GM23338 (cell line): ENCODE measurements around the gene KCNMA1. TPM values are rescaled to one million over a fixed set of nuclear protein-coding genes. Genes with fewer than 3 reads are reported as not detected.

Experiments
- ATAC-seq: fragments of 200-7000 bp; cut with Tn5 transposase; 3 replicates; pipeline ENCODE4 v1.9.1; 2020
- DNase-seq: peaks from one replicate; pipeline ENCODE4 v3.0.0-alpha.2; 2015; ENCODE audit warnings: low spot score
- H2AFZ ChIP-seq: fragments of 200-600 bp; sonication (generic); 2 replicates; pipeline ENCODE4 v1.8.0; 2016; ENCODE audit warnings: antibody characterized with exemption, mild to moderate bottlenecking, moderate library complexity
- H3F3A ChIP-seq: fragments of 200-600 bp; sonication (generic); replicated peaks from 2 replicates; pipeline ENCODE4 v1.8.0; 2017; ENCODE audit warnings: antibody characterized with exemption, mixed run types, low read depth
- H3K27ac ChIP-seq: fragments of 200-600 bp; sonication (generic); 2 replicates; pipeline ENCODE4 v1.6.1; 2016; ENCODE audit warnings: low read depth
- H3K27me3 ChIP-seq: fragments of 200-600 bp; sonication (generic); 2 replicates; pipeline ENCODE4 v1.8.0; 2016; ENCODE audit warnings: mild to moderate bottlenecking, mixed run types, moderate library complexity; ENCODE audit not compliant: insufficient read depth
- H3K36me3 ChIP-seq: fragments of 200-600 bp; sonication (generic); 2 replicates; pipeline ENCODE4 v1.8.0; 2016; ENCODE audit warnings: mild to moderate bottlenecking; ENCODE audit not compliant: insufficient read depth
- H3K4me1 ChIP-seq: fragments of 200-600 bp; sonication (generic); 2 replicates; pipeline ENCODE4 v1.8.0; 2016; ENCODE audit warnings: mild to moderate bottlenecking, moderate library complexity; ENCODE audit not compliant: insufficient read depth
- H3K4me2 ChIP-seq: fragments of 200-600 bp; sonication (generic); 2 replicates; pipeline ENCODE4 v1.7.1; 2017; ENCODE audit warnings: mixed run types
- H3K4me3 ChIP-seq: fragments of 200-600 bp; sonication (generic); 2 replicates; pipeline ENCODE4 v1.6.1; 2016; ENCODE audit warnings: mixed run types
- H3K79me2 ChIP-seq: fragments of 200-600 bp; sonication (generic); replicated peaks from 2 replicates; pipeline ENCODE4 v1.8.0; 2017; ENCODE audit warnings: mild to moderate bottlenecking; ENCODE audit not compliant: insufficient read depth
- H3K9me2 ChIP-seq: fragments of 200-600 bp; sonication (generic); 2 replicates; pipeline ENCODE4 v1.8.0; 2017; ENCODE audit not compliant: insufficient read depth
- H4K20me1 ChIP-seq: fragments of 200-600 bp; sonication (generic); replicated peaks from 2 replicates; pipeline ENCODE4 v1.8.0; 2017; ENCODE audit warnings: mild to moderate bottlenecking; ENCODE audit not compliant: insufficient read depth
- H3K27ac Mint-ChIP-seq: 2 replicates; pipeline ENCODE4 v1.8.0; 2020; ENCODE audit warnings: inconsistent platforms, mild to moderate bottlenecking, moderate library complexity, mixed read lengths
- H3K27me3 Mint-ChIP-seq: 3 replicates; pipeline ENCODE4 v1.8.0; 2022; ENCODE audit warnings: low read depth, mild to moderate bottlenecking, moderate library complexity, mixed read lengths, inconsistent platforms; ENCODE audit not compliant: insufficient read depth, poor library complexity
- H3K36me3 Mint-ChIP-seq: 3 replicates; pipeline ENCODE4 v1.8.0; 2021; ENCODE audit warnings: low read depth, mild to moderate bottlenecking, inconsistent platforms, moderate library complexity, mixed read lengths
- H3K4me1 Mint-ChIP-seq: 3 replicates; pipeline ENCODE4 v1.8.0; 2020; ENCODE audit warnings: mild to moderate bottlenecking, inconsistent platforms, mixed read lengths
- H3K4me3 Mint-ChIP-seq: 3 replicates; pipeline ENCODE4 v1.8.0; 2021; ENCODE audit warnings: moderate library complexity, mild to moderate bottlenecking, inconsistent platforms, mixed read lengths
- H3K9me3 Mint-ChIP-seq: 3 replicates; pipeline ENCODE4 v1.8.0; 2020; ENCODE audit warnings: moderate library complexity, mild to moderate bottlenecking, inconsistent platforms, mixed read lengths
- CREB1 ChIP-seq: fragments of 250-450 bp; sonication (Bioruptor Pico); IDR thresholded peaks from 2 replicates; pipeline ENCODE4 v1.5.0; 2020; ENCODE audit warnings: low read depth, mild to moderate bottlenecking, moderate library complexity
- EZH2 ChIP-seq: fragments of 200-600 bp; sonication (generic); IDR thresholded peaks from one replicate; pipeline ENCODE4 v1.8.0; 2017; ENCODE audit warnings: antibody characterized with exemption, mild to moderate bottlenecking, low read depth; ENCODE audit not compliant: unreplicated experiment
- EZH2phosphoT487 ChIP-seq: fragments of 200-600 bp; sonication (generic); IDR thresholded peaks from one replicate; pipeline ENCODE4 v1.8.1; 2018; ENCODE audit warnings: antibody characterized with exemption; ENCODE audit not compliant: unreplicated experiment
- JUNB ChIP-seq: IDR thresholded peaks from one replicate; pipeline ENCODE4 v1.6.1; 2016; ENCODE audit warnings: antibody characterized with exemption; ENCODE audit not compliant: unreplicated experiment
- POLR2AphosphoS5 ChIP-seq: IDR thresholded peaks from 2 replicates; pipeline ENCODE4 v1.6.1; 2016; ENCODE audit warnings: antibody characterized with exemption, low read depth
- STAT1 ChIP-seq: IDR thresholded peaks from one replicate; pipeline ENCODE4 v1.6.1; 2016; ENCODE audit warnings: antibody characterized with exemption; ENCODE audit not compliant: unreplicated experiment
- ZNF114 ChIP-seq: fragments of 250-450 bp; sonication (Bioruptor Pico); IDR thresholded peaks from 2 replicates; pipeline ENCODE4 v1.5.0; 2020; ENCODE audit warnings: mild to moderate bottlenecking, moderate library complexity
- ZNF331 ChIP-seq: fragments of 250-450 bp; sonication (Bioruptor Pico); IDR thresholded peaks from 2 replicates; pipeline ENCODE4 v1.5.0; 2020; ENCODE audit warnings: low read depth, mild to moderate bottlenecking, moderate library complexity
- polyA plus RNA-seq: library from polyadenylated mRNA; unstranded; fragments of >200 nt; fragmentation: Nextera tagmentation; extraction: Ambion mirVana; gene quantifications from 2 replicates; pipeline ENCODE4 v1.2.1, GENCODE V29; 2016
- total RNA-seq: library from RNA; depleted of rRNA; stranded (reverse); fragments of >200 nt; shearing (Covaris generic); gene quantifications from 2 replicates; pipeline ENCODE4 v1.2.3, GENCODE V29; 2014
- TF ChIP-seq, protein P1 (sequence below): IDR thresholded peaks from 2 replicates; pipeline ENCODE4 v1.6.1; 2016; ENCODE audit warnings: antibody characterized with exemption
- TF ChIP-seq, protein P2 (sequence below): fragments of 250-450 bp; sonication (Bioruptor Pico); IDR thresholded peaks from 2 replicates; pipeline ENCODE4 v1.5.0; 2020; ENCODE audit warnings: mild to moderate bottlenecking, moderate library complexity

KCNMA1 gene
- total and polyA plus RNA-seq, 2 experiments from 2014 or later = 8.2 to 9.0 TPM

- Histone ChIP-seq H3K4me2 (no peak overlapping the region), H2AFZ (no peak overlapping the region), H3K4me1 (0 out of 2 replicates have a peak, but pooled peaks cover 6% of the 10 kb centered on the region), H3K36me3 (no peaks in the 10 kb centered on the region), H3K27me3 (no peaks in the 10 kb centered on the region), H4K20me1 (no peaks in the 10 kb centered on the region), H3K27ac (no peak overlapping the region), H3K4me3 (no peak overlapping the region), H3K9me2 (0 out of 2 replicates have a peak, but pooled peaks cover 3% of the 10 kb centered on the region), H3F3A (no peaks in the 10 kb centered on the region), H3K79me2 (no peaks in the 10 kb centered on the region)
- no peak overlapping the region for H3K4me3 Mint-ChIP-seq
- no peak for DNase-seq
- no peak for ATAC-seq
- no peak overlapping the region for H3K27ac Mint-ChIP-seq
- no peaks in the 10 kb centered on the region for H3K9me3 Mint-ChIP-seq
- H3K27me3 Mint-ChIP-seq = no peaks in the 10 kb centered on the region
- no peaks in the 10 kb centered on the region for H3K36me3 Mint-ChIP-seq
- H3K4me1 Mint-ChIP-seq = peaks cover 12% of the 10 kb centered on the region
- TF ChIP-seq JUNB (no peak), EZH2phosphoT487 (no peak), EZH2 (no peak), CREB1 (CRISPR knock-in tag) (no peak), STAT1 (no peak), ZNF114 (no peak), ZNF331 (CRISPR knock-in tag) (no peak), POLR2AphosphoS5 (no peak)
- TF ChIP-seq, protein P1, sequence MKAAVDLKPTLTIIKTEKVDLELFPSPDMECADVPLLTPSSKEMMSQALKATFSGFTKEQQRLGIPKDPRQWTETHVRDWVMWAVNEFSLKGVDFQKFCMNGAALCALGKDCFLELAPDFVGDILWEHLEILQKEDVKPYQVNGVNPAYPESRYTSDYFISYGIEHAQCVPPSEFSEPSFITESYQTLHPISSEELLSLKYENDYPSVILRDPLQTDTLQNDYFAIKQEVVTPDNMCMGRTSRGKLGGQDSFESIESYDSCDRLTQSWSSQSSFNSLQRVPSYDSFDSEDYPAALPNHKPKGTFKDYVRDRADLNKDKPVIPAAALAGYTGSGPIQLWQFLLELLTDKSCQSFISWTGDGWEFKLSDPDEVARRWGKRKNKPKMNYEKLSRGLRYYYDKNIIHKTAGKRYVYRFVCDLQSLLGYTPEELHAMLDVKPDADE = no peak
- TF ChIP-seq, protein P2, sequence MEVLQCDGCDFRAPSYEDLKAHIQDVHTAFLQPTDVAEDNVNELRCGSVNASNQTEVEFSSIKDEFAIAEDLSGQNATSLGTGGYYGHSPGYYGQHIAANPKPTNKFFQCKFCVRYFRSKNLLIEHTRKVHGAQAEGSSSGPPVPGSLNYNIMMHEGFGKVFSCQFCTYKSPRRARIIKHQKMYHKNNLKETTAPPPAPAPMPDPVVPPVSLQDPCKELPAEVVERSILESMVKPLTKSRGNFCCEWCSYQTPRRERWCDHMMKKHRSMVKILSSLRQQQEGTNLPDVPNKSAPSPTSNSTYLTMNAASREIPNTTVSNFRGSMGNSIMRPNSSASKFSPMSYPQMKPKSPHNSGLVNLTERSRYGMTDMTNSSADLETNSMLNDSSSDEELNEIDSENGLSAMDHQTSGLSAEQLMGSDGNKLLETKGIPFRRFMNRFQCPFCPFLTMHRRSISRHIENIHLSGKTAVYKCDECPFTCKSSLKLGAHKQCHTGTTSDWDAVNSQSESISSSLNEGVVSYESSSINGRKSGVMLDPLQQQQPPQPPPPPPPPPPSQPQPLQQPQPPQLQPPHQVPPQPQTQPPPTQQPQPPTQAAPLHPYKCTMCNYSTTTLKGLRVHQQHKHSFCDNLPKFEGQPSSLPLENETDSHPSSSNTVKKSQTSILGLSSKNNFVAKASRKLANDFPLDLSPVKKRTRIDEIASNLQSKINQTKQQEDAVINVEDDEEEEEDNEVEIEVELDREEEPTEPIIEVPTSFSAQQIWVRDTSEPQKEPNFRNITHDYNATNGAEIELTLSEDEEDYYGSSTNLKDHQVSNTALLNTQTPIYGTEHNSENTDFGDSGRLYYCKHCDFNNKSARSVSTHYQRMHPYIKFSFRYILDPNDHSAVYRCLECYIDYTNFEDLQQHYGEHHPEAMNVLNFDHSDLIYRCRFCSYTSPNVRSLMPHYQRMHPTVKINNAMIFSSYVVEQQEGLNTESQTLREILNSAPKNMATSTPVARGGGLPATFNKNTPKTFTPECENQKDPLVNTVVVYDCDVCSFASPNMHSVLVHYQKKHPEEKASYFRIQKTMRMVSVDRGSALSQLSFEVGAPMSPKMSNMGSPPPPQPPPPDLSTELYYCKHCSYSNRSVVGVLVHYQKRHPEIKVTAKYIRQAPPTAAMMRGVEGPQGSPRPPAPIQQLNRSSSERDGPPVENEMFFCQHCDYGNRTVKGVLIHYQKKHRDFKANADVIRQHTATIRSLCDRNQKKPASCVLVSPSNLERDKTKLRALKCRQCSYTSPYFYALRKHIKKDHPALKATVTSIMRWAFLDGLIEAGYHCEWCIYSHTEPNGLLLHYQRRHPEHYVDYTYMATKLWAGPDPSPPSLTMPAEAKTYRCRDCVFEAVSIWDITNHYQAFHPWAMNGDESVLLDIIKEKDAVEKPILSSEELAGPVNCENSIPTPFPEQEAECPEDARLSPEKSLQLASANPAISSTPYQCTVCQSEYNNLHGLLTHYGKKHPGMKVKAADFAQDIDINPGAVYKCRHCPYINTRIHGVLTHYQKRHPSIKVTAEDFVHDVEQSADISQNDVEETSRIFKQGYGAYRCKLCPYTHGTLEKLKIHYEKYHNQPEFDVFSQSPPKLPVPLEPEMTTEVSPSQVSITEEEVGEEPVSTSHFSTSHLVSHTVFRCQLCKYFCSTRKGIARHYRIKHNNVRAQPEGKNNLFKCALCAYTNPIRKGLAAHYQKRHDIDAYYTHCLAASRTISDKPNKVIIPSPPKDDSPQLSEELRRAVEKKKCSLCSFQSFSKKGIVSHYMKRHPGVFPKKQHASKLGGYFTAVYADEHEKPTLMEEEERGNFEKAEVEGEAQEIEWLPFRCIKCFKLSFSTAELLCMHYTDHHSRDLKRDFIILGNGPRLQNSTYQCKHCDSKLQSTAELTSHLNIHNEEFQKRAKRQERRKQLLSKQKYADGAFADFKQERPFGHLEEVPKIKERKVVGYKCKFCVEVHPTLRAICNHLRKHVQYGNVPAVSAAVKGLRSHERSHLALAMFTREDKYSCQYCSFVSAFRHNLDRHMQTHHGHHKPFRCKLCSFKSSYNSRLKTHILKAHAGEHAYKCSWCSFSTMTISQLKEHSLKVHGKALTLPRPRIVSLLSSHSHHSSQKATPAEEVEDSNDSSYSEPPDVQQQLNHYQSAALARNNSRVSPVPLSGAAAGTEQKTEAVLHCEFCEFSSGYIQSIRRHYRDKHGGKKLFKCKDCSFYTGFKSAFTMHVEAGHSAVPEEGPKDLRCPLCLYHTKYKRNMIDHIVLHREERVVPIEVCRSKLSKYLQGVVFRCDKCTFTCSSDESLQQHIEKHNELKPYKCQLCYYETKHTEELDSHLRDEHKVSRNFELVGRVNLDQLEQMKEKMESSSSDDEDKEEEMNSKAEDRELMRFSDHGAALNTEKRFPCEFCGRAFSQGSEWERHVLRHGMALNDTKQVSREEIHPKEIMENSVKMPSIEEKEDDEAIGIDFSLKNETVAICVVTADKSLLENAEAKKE (CRISPR knock-in tag) = no peak
Measured at GRCh38 chr10:76918106-76918505, 719.5 kb downstream of the KCNMA1 start.
